Neural cell (in vitro differentiated cells): ENCODE measurements around the gene EPB41L2. TPM values are rescaled to one million over a fixed set of nuclear protein-coding genes. Genes with fewer than 3 reads are reported as not detected.

Source experiments
- H2AFZ ChIP-seq: fragments of 200-600, 300-800 bp; sonication (generic), shearing (Covaris generic); 2 replicates; pipeline ENCODE4 v1.6.0; 2014; ENCODE audit warnings: low read depth, mild to moderate bottlenecking, antibody characterized with exemption, low read length, moderate library complexity
- H3F3A ChIP-seq: fragments of 200-600 bp; shearing (Covaris generic); 2 replicates; pipeline ENCODE4 v1.6.1; 2016; ENCODE audit warnings: mild to moderate bottlenecking, moderate library complexity, mixed read lengths, antibody characterized with exemption, low read length; ENCODE audit not compliant: insufficient read depth, poor library complexity, severe bottlenecking
- H3K27ac ChIP-seq: fragments of 200-600, 300-800 bp; sonication (generic), shearing (Covaris generic); 2 replicates; pipeline ENCODE4 v1.5.1; 2014; ENCODE audit warnings: mild to moderate bottlenecking, low read length, moderate library complexity
- H3K27me3 ChIP-seq: fragments of 300-800, 200-600 bp; sonication (generic), shearing (Covaris generic); 2 replicates; pipeline ENCODE4 v1.6.0; 2014; ENCODE audit warnings: mild to moderate bottlenecking, low read depth, low read length, moderate library complexity; ENCODE audit not compliant: insufficient read depth
- H3K36me3 ChIP-seq: fragments of 300-800, 200-600 bp; sonication (generic), shearing (Covaris generic); 2 replicates; pipeline ENCODE4 v1.5.1; 2014; ENCODE audit warnings: mild to moderate bottlenecking, antibody characterized with exemption, low read length, moderate library complexity; ENCODE audit not compliant: insufficient read depth
- H3K4me2 ChIP-seq: fragments of 300-800, 200-600 bp; sonication (generic), shearing (Covaris generic); 2 replicates; pipeline ENCODE4 v1.6.0; 2014; ENCODE audit warnings: mild to moderate bottlenecking, low read length
- H3K4me3 ChIP-seq: fragments of 300-800, 200-600 bp; sonication (generic), shearing (Covaris generic); 2 replicates; pipeline ENCODE4 v1.5.1; 2014; ENCODE audit warnings: mild to moderate bottlenecking, low read length, moderate library complexity
- H3K79me2 ChIP-seq: fragments of 200-600 bp; shearing (Covaris generic); replicated peaks from 2 replicates; pipeline ENCODE4 v1.6.0; 2014; ENCODE audit warnings: mild to moderate bottlenecking, low read length, moderate library complexity; ENCODE audit not compliant: insufficient read depth
- H3K9ac ChIP-seq: fragments of 300-800, 200-600 bp; sonication (generic), shearing (Covaris generic); 2 replicates; pipeline ENCODE4 v1.6.1; 2016; ENCODE audit warnings: mild to moderate bottlenecking, low read length, mixed read lengths
- H3K9me2 ChIP-seq: fragments of 200-600 bp; shearing (Covaris generic); 2 replicates; pipeline ENCODE4 v1.6.1; 2016; ENCODE audit warnings: mild to moderate bottlenecking, low read length, mixed read lengths; ENCODE audit not compliant: insufficient read depth
- H3K9me3 ChIP-seq: fragments of 200-600, 300-800 bp; sonication (generic), shearing (Covaris generic); 2 replicates; pipeline ENCODE4 v1.6.1; 2016; ENCODE audit warnings: mild to moderate bottlenecking, mixed run types, low read length, moderate library complexity, mixed read lengths
- H4K20me1 ChIP-seq: fragments of 200-600 bp; shearing (Covaris generic); 2 replicates; pipeline ENCODE4 v1.6.1; 2016; ENCODE audit warnings: mild to moderate bottlenecking, mixed run types; ENCODE audit not compliant: insufficient read depth
- EP300 ChIP-seq: fragments of 450-650 bp; conservative IDR thresholded peaks from 2 replicates; pipeline ENCODE4 v1.6.1; 2014; ENCODE audit warnings: antibody characterized with exemption, mild to moderate bottlenecking, moderate library complexity; ENCODE audit not compliant: poor library complexity, severe bottlenecking
- EZH2 ChIP-seq: fragments of 200-600, 300-800 bp; shearing (Covaris generic), sonication (generic); IDR thresholded peaks from 2 replicates; pipeline ENCODE4 v1.6.1; 2014; ENCODE audit warnings: antibody characterized with exemption, low read length, borderline replicate concordance, mild to moderate bottlenecking; ENCODE audit not compliant: insufficient read depth, poor library complexity, severe bottlenecking
- RAD21 ChIP-seq: fragments of 450-650 bp; conservative IDR thresholded peaks from 2 replicates; pipeline ENCODE4 v1.6.1; 2014; ENCODE audit warnings: antibody characterized with exemption, mild to moderate bottlenecking, moderate library complexity
- SMC3 ChIP-seq: fragments of 450-650 bp; conservative IDR thresholded peaks from 2 replicates; pipeline ENCODE4 v1.6.1; 2014; ENCODE audit warnings: antibody characterized with exemption, mild to moderate bottlenecking, moderate library complexity; ENCODE audit not compliant: poor library complexity
- TAF1 ChIP-seq: IDR thresholded peaks from 2 replicates; pipeline ENCODE4 v1.6.1; 2012; ENCODE audit warnings: low read depth
- polyA plus RNA-seq: library from polyadenylated mRNA; depleted of rRNA; stranded (reverse); fragments of >200 nt; gene quantifications from 2 replicates; pipeline ENCODE4 v1.2.3, GENCODE V29; 2014
- TF ChIP-seq, protein P1 (sequence below): IDR thresholded peaks from 2 replicates; pipeline ENCODE4 v1.6.1; 2012; ENCODE audit warnings: borderline replicate concordance
- TF ChIP-seq, protein P2 (sequence below): fragments of 450-650 bp; IDR thresholded peaks from 2 replicates; pipeline ENCODE4 v1.5.1; 2014; ENCODE audit warnings: antibody characterized with exemption, mild to moderate bottlenecking, moderate library complexity; ENCODE audit not compliant: poor library complexity, severe bottlenecking

Gene EPB41L2
- polyA plus RNA-seq, 1 donor from 2014 or later, result 13.5 TPM

DNA sequence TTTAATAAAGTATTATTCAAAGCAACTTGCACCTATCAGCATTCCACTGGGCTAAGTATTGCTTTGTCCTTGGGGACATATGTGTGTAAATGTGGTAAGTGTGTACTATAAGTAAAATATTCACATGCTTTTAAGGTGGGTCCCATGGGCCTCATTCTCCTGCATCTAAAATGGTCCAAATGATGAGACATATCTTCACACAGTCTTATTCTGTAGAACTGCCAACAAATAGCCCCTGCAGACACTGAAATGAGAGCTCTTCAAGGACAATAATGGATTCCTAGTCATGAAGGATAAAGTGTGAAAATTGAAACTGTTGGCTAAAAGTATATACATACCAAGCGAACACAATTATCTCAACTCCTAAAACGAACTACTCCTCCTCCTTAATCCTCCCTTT is 154.1 kb downstream of the EPB41L2 start:
- no peaks in the 10 kb centered on the region for H3F3A ChIP-seq
- no peaks in the 10 kb centered on the region for H3K9me2 ChIP-seq
- TF ChIP-seq RAD21 (no peak), SMC3 (no peak), TAF1 (no peak), EZH2 (no peak), EP300 (no peak)
- TF ChIP-seq, protein P1, sequence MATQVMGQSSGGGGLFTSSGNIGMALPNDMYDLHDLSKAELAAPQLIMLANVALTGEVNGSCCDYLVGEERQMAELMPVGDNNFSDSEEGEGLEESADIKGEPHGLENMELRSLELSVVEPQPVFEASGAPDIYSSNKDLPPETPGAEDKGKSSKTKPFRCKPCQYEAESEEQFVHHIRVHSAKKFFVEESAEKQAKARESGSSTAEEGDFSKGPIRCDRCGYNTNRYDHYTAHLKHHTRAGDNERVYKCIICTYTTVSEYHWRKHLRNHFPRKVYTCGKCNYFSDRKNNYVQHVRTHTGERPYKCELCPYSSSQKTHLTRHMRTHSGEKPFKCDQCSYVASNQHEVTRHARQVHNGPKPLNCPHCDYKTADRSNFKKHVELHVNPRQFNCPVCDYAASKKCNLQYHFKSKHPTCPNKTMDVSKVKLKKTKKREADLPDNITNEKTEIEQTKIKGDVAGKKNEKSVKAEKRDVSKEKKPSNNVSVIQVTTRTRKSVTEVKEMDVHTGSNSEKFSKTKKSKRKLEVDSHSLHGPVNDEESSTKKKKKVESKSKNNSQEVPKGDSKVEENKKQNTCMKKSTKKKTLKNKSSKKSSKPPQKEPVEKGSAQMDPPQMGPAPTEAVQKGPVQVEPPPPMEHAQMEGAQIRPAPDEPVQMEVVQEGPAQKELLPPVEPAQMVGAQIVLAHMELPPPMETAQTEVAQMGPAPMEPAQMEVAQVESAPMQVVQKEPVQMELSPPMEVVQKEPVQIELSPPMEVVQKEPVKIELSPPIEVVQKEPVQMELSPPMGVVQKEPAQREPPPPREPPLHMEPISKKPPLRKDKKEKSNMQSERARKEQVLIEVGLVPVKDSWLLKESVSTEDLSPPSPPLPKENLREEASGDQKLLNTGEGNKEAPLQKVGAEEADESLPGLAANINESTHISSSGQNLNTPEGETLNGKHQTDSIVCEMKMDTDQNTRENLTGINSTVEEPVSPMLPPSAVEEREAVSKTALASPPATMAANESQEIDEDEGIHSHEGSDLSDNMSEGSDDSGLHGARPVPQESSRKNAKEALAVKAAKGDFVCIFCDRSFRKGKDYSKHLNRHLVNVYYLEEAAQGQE, result no peak
- TF ChIP-seq, protein P2, sequence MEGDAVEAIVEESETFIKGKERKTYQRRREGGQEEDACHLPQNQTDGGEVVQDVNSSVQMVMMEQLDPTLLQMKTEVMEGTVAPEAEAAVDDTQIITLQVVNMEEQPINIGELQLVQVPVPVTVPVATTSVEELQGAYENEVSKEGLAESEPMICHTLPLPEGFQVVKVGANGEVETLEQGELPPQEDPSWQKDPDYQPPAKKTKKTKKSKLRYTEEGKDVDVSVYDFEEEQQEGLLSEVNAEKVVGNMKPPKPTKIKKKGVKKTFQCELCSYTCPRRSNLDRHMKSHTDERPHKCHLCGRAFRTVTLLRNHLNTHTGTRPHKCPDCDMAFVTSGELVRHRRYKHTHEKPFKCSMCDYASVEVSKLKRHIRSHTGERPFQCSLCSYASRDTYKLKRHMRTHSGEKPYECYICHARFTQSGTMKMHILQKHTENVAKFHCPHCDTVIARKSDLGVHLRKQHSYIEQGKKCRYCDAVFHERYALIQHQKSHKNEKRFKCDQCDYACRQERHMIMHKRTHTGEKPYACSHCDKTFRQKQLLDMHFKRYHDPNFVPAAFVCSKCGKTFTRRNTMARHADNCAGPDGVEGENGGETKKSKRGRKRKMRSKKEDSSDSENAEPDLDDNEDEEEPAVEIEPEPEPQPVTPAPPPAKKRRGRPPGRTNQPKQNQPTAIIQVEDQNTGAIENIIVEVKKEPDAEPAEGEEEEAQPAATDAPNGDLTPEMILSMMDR, result no peak
- H2AFZ ChIP-seq, result no peak overlapping the region
- H3K79me2 ChIP-seq, result no peaks in the 10 kb centered on the region
- no peak overlapping the region for H3K9ac ChIP-seq
- H4K20me1 ChIP-seq, result no peaks in the 10 kb centered on the region
- no peaks in the 10 kb centered on the region for H3K9me3 ChIP-seq
- no peaks in the 10 kb centered on the region for H3K27me3 ChIP-seq
- H3K4me2 ChIP-seq, result no peak overlapping the region
- no peak overlapping the region for H3K27ac ChIP-seq
- H3K36me3 ChIP-seq, result no peaks in the 10 kb centered on the region
- no peak overlapping the region for H3K4me3 ChIP-seq

DNA sequence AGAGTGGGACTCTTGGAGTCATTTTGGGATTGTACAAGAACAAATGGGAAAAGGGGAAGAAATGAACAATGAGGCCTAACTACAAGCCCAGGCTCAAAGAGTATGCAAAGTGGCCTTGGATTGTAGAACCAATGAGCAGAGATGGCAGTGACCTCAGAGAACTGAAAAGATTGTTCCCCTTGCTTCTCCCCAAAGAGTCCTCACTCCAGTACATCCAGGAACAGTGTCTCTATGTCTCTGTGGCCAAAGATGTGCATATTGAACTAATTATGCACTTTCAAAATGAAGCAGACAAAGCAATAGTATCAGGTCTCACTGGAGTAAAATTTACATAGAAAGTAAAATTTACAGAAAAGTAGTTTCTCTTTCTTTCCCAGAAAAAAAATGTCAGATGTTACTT is 154.9 kb downstream of the EPB41L2 start:
- TF ChIP-seq SMC3 (no peak), EZH2 (no peak)
- TF ChIP-seq, protein P2, result no peak
- TF ChIP-seq, protein P1, result no peak
- Histone ChIP-seq H3F3A (no peaks in the 10 kb centered on the region), H4K20me1 (no peaks in the 10 kb centered on the region)

More for the DNA sequence above, 154.9 kb downstream of the EPB41L2 start:
- H2AFZ ChIP-seq, result no peak overlapping the region
- no peaks in the 10 kb centered on the region for H3K27me3 ChIP-seq
- no peak overlapping the region for H3K4me3 ChIP-seq
- H3K27ac ChIP-seq, result no peak overlapping the region
- H3K9me2 ChIP-seq, result no peaks in the 10 kb centered on the region
- H3K9ac ChIP-seq, result no peak overlapping the region
- no peaks in the 10 kb centered on the region for H3K9me3 ChIP-seq
- H3K4me2 ChIP-seq, result no peak overlapping the region
- H3K79me2 ChIP-seq, result no peaks in the 10 kb centered on the region
- H3K36me3 ChIP-seq, result no peaks in the 10 kb centered on the region
